ENCODE data around the gene HYAL2.
"Not testable (repeated sequence)": the region's sequence is repeated elsewhere in the genome, so short reads cannot be mapped to it uniquely, and the experiment has no call there.

HYAL2 gene

DNA sequence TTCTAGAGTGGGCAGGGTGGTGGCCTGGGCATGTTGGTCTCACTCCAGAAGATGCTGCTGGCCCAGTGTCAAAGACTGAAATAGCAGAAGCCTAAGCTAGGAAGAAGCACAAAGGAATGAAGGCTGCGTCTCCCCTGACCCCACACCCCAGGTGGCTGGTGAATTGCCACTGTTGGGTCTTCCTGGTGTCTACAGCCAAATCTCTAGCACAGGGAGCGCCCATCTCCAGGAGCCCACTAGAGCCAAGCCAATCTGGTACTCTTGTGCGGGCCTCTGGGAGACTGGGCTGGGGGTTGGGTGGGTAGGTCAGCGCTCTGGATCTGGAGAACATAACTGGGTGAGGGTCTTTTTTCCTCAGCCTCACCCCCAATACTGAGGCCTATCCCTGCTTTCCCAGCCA is 4.6 kb upstream of the HYAL2 start:
- no peak for DNase-seq (ENCODE audit: low spot score)

DNA sequence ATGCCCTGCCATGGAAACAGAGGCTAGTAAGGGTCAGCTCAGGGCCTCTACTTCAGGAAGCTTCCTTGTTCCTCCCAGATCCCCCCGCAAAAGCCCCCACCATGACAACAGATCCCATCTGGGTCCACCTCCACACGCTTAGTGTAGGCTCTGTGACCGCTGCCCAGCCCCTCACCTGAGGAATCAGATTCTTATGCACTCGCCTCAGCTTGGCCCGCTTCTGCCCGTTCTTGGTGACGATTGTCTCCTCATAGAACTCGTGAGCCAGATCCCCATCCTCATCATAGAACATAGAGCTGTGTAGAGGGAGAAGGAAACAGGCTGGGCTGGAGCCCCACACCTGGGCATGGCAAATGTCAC is 3.6 kb upstream of the HYAL2 start:
- DNase-seq (ENCODE audit: low spot score): no peak

DNA sequence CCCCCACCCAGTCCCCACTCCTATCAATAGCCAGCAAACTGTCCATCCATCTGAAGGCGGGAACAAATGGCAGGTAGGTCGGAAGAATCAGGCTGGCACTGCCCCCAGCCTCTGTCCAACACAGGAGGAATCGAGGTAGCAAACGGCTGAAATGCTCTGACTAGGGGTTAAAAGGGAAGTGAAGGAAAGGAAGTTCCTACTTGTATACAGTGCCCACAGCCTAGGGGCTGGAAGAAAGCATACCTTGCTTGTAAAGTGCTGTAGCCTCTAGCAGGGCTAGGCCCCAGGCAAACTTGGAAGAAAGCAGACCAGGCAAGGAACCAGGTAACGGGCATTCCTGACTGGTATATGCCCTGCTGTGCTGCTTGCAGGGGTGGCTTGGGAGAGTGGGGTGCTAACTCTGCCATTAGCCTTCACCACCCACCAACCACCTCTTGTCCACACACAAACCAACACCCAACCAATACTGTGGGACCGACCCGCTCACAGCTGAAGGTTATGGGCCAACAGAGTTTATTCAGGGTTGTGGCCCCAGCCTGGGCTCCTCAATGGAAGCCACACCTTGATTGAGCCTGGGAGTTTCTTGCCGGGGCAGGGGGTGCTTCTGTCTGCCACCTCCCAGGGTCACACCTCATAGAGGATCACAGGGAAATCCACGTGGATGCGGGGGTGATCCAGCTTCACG is 3.1 kb upstream of the HYAL2 start:
- DNase-seq (ENCODE audit: low spot score): no peak

DNA sequence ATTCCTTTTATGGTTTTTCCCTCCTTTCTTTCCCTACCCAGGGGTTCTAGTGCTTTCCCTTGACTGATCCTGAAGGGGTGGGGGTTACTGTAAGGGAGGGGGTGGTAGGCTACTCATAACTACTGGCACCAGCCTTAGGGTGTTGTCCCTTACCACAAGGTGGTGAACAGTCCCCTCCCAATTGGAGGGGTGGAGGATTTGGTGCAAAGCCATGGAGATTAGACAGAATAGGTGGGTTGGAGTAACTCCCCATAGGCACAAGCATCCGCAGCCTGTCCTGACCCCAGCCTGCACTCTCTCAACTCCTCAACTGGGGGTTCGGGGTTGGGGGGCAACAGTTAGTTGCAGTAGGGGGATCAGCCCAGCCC is 2.6 kb upstream of the HYAL2 start:
- no peak for DNase-seq (ENCODE audit: low spot score)

DNA sequence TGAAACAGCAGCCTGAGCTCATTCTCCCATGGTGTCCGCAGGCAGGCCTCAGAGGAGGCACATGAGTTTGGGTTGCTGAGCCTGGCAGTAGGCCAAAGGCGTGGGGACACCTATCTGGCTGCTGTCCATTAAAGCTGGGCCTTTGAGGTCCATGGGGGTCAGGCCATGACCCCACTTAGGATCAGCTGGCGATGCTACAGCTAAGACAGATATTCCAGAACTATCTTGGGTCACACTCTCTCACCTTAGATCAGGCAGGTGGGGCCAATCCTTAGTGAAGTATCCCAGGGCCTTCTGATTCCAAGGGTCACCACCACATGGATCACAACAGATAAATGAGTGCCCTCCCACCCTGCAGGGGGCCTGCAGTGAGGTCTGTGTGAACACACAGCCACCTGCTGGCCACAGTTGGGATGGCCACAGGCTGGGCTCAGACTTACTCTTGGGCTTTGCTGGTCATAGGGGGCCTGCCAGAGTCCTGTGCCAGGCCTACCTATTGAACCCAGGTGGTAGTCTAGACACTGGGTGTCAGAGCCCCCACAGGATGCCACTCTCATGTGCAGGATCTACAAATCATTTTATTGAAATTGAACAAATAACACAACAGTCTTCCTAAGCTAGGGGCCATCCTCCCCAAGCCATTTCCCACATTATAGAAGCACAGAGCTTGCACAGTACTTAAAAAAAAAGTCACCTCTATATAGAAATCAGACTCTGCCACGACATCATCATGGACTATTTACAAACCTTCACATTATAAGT is 2.0 kb upstream of the HYAL2 start:
- DNase-seq (ENCODE audit: low spot score): peak; percentile 58

DNA sequence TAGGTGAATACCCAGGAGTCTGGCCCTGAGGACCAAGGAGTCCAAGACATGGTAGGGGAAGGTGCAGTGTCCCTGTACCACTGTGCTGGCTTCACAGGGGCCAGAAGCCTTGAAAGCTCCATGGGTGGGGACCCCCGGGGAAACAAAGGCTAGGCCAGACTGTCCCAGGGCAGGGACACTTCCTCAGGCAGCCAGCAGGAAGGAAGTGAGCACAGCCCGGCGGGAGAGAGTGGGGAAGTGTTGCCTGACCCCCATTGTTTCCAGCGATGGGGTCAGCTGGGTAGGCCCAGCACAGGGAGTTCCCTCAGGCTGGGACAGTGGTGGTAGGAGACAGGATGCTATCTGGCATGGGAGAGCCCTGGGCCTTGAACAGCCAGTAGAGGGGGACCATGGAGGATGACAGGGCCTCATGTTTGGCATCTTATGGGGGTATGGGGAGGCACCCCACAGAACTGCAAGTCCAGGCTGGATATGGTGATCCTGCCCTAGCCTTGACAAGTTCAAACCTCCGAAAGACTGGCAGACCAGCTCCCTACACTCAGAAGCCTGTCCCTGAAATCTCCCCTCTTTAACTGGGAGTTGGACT is 1.2 kb upstream of the HYAL2 start:
- DNase-seq (ENCODE audit: low spot score): no peak

DNA sequence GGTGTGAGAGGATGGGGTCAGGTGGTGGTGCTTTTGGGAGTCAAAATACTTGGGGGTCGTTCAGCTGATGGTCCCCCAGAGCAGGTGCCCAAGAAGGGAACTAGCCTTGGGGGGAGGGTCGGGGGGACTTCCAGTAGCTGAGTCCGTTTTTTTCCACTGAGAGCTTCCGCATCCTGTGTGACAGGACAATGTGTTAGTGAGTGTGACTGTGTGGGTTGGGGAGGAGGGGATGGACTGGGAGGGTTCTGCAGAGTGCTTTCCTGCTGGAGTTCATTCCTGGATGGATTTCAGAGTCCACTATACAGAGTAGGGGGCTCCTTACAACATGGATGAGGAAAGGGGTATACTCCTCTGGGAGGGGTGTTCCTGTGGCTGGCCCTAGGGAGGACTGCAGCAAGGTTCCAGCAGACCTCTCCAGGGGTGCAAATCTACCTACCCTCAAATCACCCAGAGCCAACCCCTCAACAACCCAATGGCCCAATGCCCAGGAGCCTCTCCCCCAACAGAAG is 601 bp upstream of the HYAL2 start:
- no peak for DNase-seq (ENCODE audit: low spot score)

DNA sequence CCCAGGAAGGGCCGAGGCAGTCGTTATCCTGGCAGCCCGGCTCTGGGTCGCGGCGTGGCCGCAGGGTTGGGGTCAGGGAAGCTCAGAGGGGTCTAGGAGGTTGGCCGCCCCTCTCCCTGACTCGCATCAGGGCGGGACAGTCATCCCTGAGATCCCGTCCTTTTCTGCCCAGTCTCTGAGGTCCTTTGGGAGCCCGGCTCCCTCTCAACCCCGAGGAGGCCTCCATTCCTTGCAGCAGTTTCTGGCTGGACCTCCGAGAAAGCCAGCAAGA is 495 bp downstream of the HYAL2 start:
- no peak for DNase-seq (ENCODE audit: low spot score)

DNA sequence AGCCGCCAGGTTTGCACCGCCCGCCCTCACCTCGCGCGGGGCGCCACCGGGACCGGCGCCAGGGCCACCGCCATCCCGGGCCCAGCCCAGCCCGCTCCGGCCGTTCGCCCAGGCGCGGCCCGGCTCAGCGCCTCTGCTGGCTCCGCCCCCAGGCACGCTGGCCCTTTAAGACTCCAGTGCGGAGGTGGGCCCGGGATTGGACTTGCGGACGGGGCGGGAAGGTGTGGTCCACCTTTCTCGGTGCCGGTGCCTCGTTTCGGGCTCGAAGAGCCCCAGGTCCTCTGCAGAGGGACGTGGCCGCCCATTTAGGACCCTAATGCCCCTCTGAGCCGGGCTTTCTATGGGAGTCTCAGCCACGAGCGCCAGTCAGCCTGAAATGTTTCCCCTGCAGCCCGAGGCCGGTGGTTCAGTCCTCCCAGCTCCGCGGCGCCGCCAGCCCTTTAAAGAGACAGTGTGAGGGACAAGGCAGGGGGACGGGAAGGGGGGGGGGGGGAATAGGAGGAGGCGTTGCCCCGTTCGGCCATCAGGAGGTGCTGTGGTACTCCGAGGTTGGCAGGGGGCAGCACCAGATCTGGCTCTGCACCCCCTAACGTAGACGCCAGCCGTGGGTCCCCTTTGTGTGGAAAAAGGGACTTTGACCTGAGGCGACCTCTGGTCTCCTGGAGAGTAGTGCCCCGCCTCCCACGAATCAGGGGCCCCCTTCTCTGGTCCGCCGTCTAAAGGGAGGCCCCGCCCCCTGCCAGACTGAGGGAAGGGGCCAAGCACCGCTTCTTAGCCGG is 1.0 kb downstream of the HYAL2 start:
- DNase-seq (ENCODE audit: low spot score): peak; percentile 88

DNA sequence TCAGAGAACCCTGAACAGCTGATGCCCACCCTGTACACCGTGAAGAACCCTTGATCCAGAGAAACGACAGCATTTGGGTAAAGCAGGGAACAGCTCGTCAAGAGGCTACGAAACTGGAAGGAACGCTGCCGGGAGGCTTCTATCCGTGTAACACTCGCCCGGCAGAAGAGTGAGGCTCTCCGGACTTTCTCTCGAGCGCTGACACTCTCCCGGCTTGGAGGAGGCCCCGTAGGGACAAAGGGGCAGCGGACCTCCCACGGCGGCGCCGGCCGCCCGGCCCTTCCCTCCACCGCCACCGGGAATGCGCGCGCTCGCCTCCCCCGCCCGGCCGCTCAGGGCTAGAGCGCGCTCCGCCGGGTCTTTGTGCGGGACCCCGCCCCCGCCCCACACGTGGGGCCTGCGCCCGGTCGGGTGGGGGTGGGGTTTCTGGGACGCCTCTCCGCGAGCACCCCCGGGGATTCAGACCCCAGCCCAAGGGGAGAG is 1.7 kb downstream of the HYAL2 start:
- peak; percentile 70 for DNase-seq (ENCODE audit: low spot score)

DNA sequence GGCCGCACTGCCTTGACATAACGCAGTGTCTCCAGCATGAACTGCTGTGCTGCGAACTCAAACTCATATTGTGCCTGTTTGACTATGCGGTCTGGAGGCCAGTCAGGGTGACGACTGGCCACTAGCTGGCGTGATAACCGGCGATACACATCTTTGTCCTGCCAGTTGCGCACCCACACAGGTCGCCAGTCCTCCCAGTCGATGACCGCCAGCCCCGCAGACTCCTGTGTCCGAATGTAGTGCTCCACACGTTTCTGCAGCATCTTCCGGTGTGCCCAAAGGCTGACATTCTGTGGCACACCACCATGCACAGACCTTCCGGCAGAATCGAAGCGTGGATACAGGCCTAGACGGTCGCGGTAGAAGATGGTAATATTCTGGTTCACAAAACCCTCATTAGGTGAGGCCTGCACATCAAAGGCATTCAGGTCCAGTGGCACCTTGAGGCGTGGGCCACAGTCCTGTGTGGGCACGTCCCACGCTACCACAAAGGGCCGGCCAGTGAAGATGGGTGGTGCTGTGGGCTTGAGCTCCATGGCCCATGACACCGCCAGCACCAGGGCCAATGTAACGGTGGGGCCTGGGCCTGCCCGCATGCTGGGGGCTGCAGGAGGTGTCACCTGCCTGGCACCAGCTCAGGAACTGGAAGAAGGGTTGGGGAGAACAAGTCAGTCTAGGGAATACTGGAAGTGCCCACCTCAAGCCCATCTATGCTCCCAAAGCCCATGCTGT is 2.5 kb downstream of the HYAL2 start:
- no peak for DNase-seq (ENCODE audit: low spot score)

DNA sequence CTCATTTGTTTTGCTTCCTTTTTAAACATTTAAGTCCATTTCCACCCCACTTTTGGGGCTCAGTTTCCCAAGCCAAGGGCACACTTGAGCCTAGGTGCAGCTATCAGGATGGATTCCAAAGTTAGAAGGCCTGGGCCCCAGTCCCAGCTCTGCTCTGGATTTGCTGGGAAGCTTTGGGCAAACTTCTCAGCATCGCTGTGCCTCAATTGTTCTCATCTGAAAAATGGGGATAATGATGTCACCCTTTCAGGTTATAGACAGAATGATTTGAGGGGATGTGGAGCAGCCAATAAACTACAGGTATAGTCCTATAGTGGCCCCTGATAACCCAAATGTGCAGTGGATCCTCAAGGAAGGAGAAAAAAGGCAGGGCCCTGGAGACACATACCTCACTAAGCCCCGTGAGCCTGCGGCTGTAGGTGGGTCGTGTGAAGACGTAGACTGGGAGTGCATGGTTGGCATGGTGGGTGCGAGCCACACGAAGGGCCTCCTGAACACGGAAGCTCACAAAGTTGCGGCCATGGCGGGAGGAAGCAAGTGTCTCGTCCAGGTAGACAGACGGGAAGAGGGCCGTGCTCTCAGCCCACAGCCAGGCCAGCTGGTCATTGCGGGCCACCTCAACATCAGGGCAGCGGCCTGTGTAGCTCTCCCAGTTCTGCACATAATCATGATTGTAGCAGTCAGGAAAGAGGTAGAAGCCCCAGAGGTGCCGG is 3.2 kb downstream of the HYAL2 start:
- no peak for DNase-seq (ENCODE audit: low spot score)

DNA sequence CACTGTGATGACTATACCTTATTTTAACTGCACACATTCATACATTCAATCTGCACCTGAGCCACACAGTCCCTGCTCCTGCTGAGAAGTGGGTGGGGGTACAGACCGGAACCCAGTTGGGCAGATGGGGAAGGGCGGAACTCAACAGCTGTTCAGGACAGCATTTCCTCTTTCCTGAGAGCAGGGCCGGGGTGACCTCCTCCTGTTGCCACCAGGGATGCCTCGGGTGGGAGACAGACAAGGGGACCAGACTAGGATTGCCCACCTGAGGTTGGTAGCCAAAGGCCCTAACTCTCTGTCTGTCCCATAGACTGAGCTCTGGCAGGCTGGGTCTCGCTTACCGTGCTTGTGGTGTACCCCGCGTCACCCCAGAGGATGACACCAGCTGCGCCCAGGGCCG is 3.9 kb downstream of the HYAL2 start:
- no peak for DNase-seq (ENCODE audit: low spot score)

DNA sequence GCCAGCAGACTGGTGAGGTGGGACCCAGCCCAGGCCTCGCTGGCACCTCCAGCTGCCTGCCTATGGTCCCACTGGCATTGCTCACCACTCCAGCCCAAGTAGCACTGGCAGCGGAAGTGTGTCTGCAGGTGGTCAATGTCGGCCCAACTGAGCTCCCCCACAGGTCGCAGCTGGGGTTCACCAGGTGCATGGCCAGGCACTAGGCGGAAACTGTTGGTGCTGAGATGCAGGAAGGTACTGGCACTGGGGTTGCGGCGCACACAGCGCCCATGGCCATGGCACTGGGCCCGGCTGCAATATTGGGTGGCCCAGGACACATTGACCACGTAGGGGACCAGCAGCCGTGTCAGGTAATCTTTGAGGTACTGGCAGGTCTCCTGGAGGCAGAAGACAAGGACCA is 4.4 kb downstream of the HYAL2 start:
- DNase-seq (ENCODE audit: low spot score): no peak

DNA sequence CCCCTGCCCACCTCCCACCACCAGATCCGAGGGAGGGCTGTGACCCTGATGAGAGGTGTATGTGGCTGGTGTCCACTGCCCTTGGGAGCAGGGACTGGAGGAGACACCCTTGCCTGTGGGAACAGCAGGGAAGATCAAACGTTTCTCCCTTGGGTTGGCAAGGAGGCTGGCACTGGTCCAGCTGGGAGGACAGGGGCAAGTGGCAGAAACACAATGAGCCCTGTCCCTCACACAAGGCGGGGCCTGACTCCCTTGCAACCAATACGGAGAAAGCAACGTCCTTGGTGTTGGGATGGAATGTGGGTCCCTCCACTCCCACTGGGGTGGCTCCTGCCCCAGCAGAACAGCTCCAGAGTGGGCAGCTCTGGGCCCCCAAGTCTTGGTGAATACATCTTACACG is 5.2 kb downstream of the HYAL2 start:
- no peak for DNase-seq (ENCODE audit: low spot score)

DNA sequence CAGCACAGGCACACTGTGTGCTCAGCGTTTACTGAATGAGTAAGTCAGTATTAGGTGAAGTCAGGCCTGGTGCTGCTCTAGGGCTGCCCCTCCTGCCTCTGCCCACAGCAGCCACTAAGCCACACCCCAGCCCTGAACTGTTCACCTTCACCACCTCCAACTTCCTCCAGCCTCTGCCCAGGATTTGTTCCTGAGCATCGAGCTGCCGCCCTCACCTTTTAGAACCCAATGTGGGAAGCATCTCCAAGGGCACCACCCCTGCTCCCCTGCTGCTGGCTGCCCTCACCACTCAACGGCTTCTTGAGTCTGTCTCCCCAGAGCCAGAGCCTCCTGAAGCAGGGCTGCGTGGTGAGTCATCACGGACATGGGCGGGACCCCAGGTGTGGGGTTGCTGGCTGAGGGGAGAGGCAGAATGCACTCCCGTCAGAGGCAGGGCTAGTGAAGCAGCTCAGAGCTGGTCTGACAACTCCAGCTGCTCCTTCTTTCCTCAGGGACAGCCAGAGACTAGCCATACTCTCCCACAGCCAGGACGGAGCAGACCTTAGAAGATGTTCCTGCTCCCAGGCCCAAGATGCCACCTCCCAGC is 5.8 kb downstream of the HYAL2 start:
- no peak for DNase-seq (ENCODE audit: low spot score)

DNA sequence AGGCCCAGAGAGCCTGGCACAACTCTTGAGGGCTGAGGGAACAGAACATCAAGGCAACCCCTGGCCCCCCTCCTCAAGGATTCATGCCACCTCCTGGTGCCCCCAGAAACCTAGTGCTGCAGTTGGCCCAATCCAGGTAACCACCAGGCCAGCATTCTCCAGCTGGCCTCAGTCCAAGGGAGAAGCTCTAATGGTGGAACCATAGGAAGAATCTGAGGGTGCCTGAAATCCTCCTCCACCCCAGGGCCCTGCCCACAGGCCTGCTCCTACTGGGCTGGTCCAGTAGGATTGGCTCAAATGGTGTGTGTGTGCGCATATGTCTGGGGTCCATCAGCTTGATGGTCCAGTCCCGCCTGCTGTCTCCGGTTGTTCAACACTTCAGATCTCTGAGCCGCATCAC is 7.7 kb downstream of the HYAL2 start:
- DNase-seq (ENCODE audit: low spot score): no peak

DNA sequence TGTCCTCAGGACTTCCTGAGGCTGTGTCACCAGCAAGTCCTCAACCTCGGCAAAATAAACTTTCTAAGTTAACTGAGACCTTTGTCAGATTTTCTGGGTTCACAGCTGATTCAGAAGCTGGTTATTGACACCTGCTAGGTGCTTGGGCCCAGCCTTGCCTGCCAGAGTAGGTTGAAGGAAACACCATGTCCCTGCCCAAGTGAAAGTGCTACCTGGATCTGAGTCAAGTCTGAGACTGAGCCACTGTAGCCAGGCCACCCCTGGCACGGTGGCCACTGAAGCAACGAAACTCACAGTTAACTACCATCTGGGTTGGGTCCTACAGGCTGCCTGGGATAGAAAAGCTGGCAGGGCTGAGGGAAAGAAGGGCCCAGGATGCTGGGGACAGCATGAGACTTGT is 8.2 kb downstream of the HYAL2 start:
- no peak for DNase-seq (ENCODE audit: low spot score)

DNA sequence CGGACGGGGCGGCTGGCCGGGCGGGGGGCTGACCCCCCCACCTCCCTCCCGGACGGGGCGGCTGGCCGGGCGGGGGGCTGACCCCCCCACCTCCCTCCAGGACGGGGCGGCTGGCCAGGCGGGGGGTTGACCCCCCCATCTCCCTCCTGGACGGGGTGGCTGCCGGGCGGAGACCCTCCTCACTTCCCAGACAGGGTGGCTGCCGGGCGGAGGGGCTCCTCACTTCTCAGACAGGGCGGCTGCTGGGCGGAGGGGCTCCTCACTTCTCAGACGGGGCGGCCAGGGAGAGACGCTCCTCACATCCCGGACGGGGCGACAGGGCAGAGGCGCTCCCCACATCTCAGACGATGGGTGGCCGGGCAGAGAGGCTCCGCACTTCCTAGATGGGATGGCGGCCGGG is 10.5 kb downstream of the HYAL2 start:
- not testable (repeated sequence) for DNase-seq (ENCODE audit: low spot score)

DNA sequence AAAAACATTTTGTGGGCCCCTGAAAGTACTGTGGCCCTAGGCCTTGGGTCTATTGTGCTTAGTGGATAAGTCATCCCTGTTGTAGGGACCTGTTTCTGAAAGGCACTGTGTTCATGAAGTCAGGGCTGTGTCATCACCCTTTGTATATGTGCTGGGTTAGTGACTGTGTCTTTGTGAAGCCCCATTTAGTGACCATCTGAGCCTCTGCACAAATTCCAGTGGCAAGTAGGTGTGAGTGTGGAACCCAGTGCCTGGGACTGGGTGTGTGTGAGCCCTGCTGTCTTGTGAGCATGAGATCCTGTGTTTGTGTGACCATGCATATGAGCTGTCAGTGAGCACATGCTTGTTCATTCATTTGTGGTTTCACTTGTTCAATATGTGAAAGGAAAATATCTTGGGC is 17.9 kb downstream of the HYAL2 start:
- no peak for DNase-seq (ENCODE audit: low spot score)
